ENCODE measurements around the gene PIK3CB.

Gene PIK3CB

GRCh38 chr3:138687236-138687635, 147.5 kb downstream of the PIK3CB start:
- H3K27ac ChIP-seq = peak overlapping the region; percentile 73
- no peak for TF ChIP-seq CTCF (IDR thresholded peaks at IDR 0.05)
- no peak for TF ChIP-seq ZFX (IDR thresholded peaks at IDR 0.05; ENCODE audit: borderline replicate concordance)

GRCh38 chr3:138686771-138687221, 147.9 kb downstream of the PIK3CB start:
- TF ChIP-seq ZFX (IDR thresholded peaks at IDR 0.05; ENCODE audit: borderline replicate concordance) (no peak), CTCF (IDR thresholded peaks at IDR 0.05) (no peak)
- peak overlapping the region; percentile 73 for H3K27ac ChIP-seq

- TF ChIP-seq CTCF (IDR thresholded peaks at IDR 0.05) (no peak), ZFX (IDR thresholded peaks at IDR 0.05; ENCODE audit: borderline replicate concordance) (no peak)
- H3K27ac ChIP-seq = no peak overlapping the region
Measured at GRCh38 chr3:138684396-138684795, 150.3 kb downstream of the PIK3CB start.

GRCh38 chr3:138682648-138683047, 152.1 kb downstream of the PIK3CB start:
- TF ChIP-seq CTCF (IDR thresholded peaks at IDR 0.05) (no peak), ZFX (IDR thresholded peaks at IDR 0.05; ENCODE audit: borderline replicate concordance) (no peak)
- no peak overlapping the region for H3K27ac ChIP-seq

- TF ChIP-seq ZFX (IDR thresholded peaks at IDR 0.05; ENCODE audit: borderline replicate concordance) = no peak
- no peak for TF ChIP-seq CTCF (IDR thresholded peaks at IDR 0.05)
- peak overlapping the region; percentile 3; the same call in 1 of the 2 replicates for H3K27ac ChIP-seq
Measured at GRCh38 chr3:138681463-138682220, 153.1 kb downstream of the PIK3CB start.

- H3K27ac ChIP-seq = peak overlapping the region; percentile 3; the same call in 1 of the 2 replicates
Measured at GRCh38 chr3:138680974-138681373, 153.8 kb downstream of the PIK3CB start.

- H3K27ac ChIP-seq = 0 out of 2 replicates have a peak overlapping the region, but pooled peaks have one; percentile 15
Measured at GRCh38 chr3:138678874-138679392, 155.8 kb downstream of the PIK3CB start.

More at GRCh38 chr3:138678874-138679392, 155.8 kb downstream of the PIK3CB start:
- no peak for TF ChIP-seq ZFX (IDR thresholded peaks at IDR 0.05; ENCODE audit: borderline replicate concordance)
- TF ChIP-seq CTCF (IDR thresholded peaks at IDR 0.05) = no peak

Measured in 22Rv1 (cell line).